ENCODE measurements around the gene ROR2.

The ROR2 gene

DNA sequence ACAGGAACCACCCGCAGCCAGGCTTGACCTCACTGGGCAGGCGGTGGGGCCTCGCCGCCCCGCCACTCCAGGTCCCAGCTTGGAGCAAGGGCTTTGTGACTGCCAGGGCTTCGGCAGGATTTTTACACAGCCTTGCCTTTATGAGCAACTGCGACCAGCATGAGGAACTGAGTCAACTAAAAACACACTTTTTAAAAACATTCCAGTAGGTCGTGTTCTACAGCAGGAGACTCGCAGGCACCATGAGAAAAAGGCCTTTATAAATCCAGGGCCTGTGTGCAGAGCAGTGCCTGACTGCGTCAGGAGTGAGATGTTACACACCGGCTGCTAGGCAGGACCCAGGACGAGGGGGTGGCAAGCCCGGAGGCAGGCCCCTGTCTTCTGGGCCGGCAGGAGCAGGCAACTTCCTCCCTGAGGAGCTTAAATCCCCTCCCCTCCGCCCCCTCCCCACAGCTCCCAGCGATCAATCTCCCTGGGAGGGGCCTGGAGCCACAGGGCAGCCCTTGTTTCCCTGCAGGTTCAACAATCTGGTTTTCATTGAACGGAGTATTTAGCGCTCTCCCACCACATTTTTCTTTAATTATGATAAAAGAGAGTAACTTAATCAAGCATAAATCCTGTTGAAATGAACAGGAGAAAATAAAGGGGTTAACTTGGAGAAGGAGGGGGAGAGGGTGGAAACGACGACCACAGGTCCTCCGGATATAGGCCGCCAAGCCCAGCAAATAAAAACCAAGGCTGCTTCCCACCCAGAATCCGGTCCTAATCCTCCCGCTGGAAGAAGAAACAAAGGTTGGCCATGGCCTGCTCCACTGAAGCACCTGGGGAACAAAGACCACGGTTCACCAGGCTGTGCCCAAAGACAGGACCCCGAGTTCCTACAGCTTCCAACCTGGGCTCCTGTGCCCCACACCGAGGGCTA lies 92.5 kb downstream of the ROR2 start:
- no peaks in the 10 kb centered on the region for H3K9me2 ChIP-seq (replicated peaks; ENCODE audit: low read depth, low read length)
- H3K9me3 ChIP-seq (ENCODE audit: insufficient read depth, low read depth, low read length) = no peaks in the 10 kb centered on the region
- H3K4me3 ChIP-seq (ENCODE audit: low read length, poor library complexity, severe bottlenecking) = no peak overlapping the region
- H3K4me2 ChIP-seq (ENCODE audit: low read depth, low read length, poor library complexity, severe bottlenecking) = no peak overlapping the region
- H3K27me3 ChIP-seq (ENCODE audit: insufficient read depth, low read length, poor library complexity, severe bottlenecking) = no peaks in the 10 kb centered on the region
- no peaks in the 10 kb centered on the region for H3K4me1 ChIP-seq (ENCODE audit: insufficient read depth, low read length, poor library complexity, severe bottlenecking)
- no peaks in the 10 kb centered on the region for H3F3A ChIP-seq (ENCODE audit: low read depth)
- H2AFZ ChIP-seq (ENCODE audit: low read length) = no peak overlapping the region
- no peaks in the 10 kb centered on the region for H4K20me1 ChIP-seq (ENCODE audit: insufficient read depth, low read length, poor library complexity, severe bottlenecking)
- no peaks in the 10 kb centered on the region for H3K36me3 ChIP-seq (ENCODE audit: insufficient read depth, low read length)
- no peaks in the 10 kb centered on the region for H3K79me2 ChIP-seq (ENCODE audit: insufficient read depth, low read length)
- TF ChIP-seq EZH2phosphoT487 (IDR thresholded peaks at IDR 0.05; ENCODE audit: borderline replicate concordance) (no peak), CTCF (conservative IDR thresholded peaks at IDR 0.05; ENCODE audit: low read length) (no peak)
- no peak overlapping the region for H3K9ac ChIP-seq (ENCODE audit: low read depth, low read length, poor library complexity, severe bottlenecking)

DNA sequence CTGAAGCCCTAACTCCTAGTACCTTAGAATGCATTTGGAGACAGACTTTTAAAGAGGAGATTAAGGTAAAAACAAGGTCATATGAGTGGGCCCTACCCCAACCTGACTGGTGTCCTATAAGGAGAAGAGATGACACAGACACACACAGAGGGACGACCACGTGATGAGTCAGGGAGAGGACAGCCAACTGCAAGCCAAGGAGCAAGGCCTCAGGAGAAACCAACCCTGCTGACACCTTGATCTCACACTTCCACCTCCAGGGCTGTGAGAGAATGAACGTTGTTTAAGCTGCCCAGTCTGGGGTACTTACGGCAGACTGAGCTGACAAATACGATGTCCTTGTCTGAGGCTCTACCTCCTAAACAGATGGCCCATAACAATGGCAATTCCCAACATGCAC lies 93.6 kb downstream of the ROR2 start:
- no peaks in the 10 kb centered on the region for H3F3A ChIP-seq (ENCODE audit: low read depth)
- no peak overlapping the region for H3K9ac ChIP-seq (ENCODE audit: low read depth, low read length, poor library complexity, severe bottlenecking)
- H3K9me3 ChIP-seq (ENCODE audit: insufficient read depth, low read depth, low read length) = no peaks in the 10 kb centered on the region
- H3K4me1 ChIP-seq (ENCODE audit: insufficient read depth, low read length, poor library complexity, severe bottlenecking) = no peaks in the 10 kb centered on the region
- H3K36me3 ChIP-seq (ENCODE audit: insufficient read depth, low read length) = no peaks in the 10 kb centered on the region
- TF ChIP-seq CTCF (conservative IDR thresholded peaks at IDR 0.05; ENCODE audit: low read length) (no peak), EZH2phosphoT487 (IDR thresholded peaks at IDR 0.05; ENCODE audit: borderline replicate concordance) (no peak)
- H3K27me3 ChIP-seq (ENCODE audit: insufficient read depth, low read length, poor library complexity, severe bottlenecking) = no peaks in the 10 kb centered on the region
- H2AFZ ChIP-seq (ENCODE audit: low read length) = no peak overlapping the region
- H3K4me2 ChIP-seq (ENCODE audit: low read depth, low read length, poor library complexity, severe bottlenecking) = no peak overlapping the region
- no peak overlapping the region for H3K4me3 ChIP-seq (ENCODE audit: low read length, poor library complexity, severe bottlenecking)
- no peaks in the 10 kb centered on the region for H4K20me1 ChIP-seq (ENCODE audit: insufficient read depth, low read length, poor library complexity, severe bottlenecking)
- H3K79me2 ChIP-seq (ENCODE audit: insufficient read depth, low read length) = no peaks in the 10 kb centered on the region
- H3K9me2 ChIP-seq (replicated peaks; ENCODE audit: low read depth, low read length) = no peaks in the 10 kb centered on the region

DNA sequence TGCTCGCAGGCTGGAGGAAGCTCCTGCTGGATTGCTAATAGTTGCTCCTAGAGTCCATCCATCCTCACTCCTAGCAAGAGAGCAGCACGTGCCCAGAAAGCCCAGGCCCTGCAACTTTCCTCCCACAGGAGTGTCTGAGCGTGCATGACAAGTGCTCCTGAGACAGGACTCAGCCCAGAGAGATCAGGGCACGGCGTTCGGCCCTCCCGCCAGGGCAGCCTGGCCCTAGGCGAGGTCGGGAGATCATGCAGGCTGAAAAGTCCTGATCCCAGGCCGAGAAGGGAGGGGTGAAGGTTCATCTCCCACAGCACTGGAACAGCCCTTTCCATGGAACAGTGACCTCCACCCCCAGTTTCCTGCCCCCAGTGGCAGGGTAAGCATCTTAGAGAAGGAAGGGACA lies 94.8 kb downstream of the ROR2 start:
- H3K9me3 ChIP-seq (ENCODE audit: insufficient read depth, low read depth, low read length) = no peaks in the 10 kb centered on the region
- H3K4me2 ChIP-seq (ENCODE audit: low read depth, low read length, poor library complexity, severe bottlenecking) = no peak overlapping the region
- no peaks in the 10 kb centered on the region for H3K4me1 ChIP-seq (ENCODE audit: insufficient read depth, low read length, poor library complexity, severe bottlenecking)
- no peaks in the 10 kb centered on the region for H3K27me3 ChIP-seq (ENCODE audit: insufficient read depth, low read length, poor library complexity, severe bottlenecking)
- H3K4me3 ChIP-seq (ENCODE audit: low read length, poor library complexity, severe bottlenecking) = no peak overlapping the region
- H3K9ac ChIP-seq (ENCODE audit: low read depth, low read length, poor library complexity, severe bottlenecking) = no peak overlapping the region
- no peaks in the 10 kb centered on the region for H3K9me2 ChIP-seq (replicated peaks; ENCODE audit: low read depth, low read length)
- no peaks in the 10 kb centered on the region for H3K36me3 ChIP-seq (ENCODE audit: insufficient read depth, low read length)
- no peaks in the 10 kb centered on the region for H3F3A ChIP-seq (ENCODE audit: low read depth)
- H2AFZ ChIP-seq (ENCODE audit: low read length) = no peak overlapping the region
- no peaks in the 10 kb centered on the region for H4K20me1 ChIP-seq (ENCODE audit: insufficient read depth, low read length, poor library complexity, severe bottlenecking)
- no peak for TF ChIP-seq EZH2phosphoT487 (IDR thresholded peaks at IDR 0.05; ENCODE audit: borderline replicate concordance)
- no peak for TF ChIP-seq CTCF (conservative IDR thresholded peaks at IDR 0.05; ENCODE audit: low read length)
- no peaks in the 10 kb centered on the region for H3K79me2 ChIP-seq (ENCODE audit: insufficient read depth, low read length)
